ENCODE data around the gene MEG3. TPM values are rescaled to one million over a fixed set of nuclear protein-coding genes. Genes with fewer than 3 reads are reported as not detected.

Gene MEG3
- total and polyA plus RNA-seq, 7 donors: 3.5 to 168 (median 28.0) TPM

GRCh38 chr14:100788517-100788916, 37.4 kb upstream of the MEG3 start:
- WGBS, 2 donors: 42 to 51% methylated on average over 7 of the region's 7 CpGs
- no peaks in the 10 kb centered on the region for H3K36me3 ChIP-seq
- no peak overlapping the region for H3K27ac ChIP-seq
- peaks cover 0 to 27% (median 5%) of the 10 kb centered on the region in 3 donors for H3K27me3 ChIP-seq
- H3K9me3 ChIP-seq: no peaks in the 10 kb centered on the region
- H3K4me3 ChIP-seq: no peak overlapping the region
- intact Hi-C loops (cut with DNase I): no loop called here
- DNase-seq: no peak
- no peak for TF ChIP-seq EP300 (IDR thresholded peaks at IDR 0.05)
- no peak for TF ChIP-seq POLR2AphosphoS5 (IDR thresholded peaks at IDR 0.05)
- TF ChIP-seq POLR2A (IDR thresholded peaks at IDR 0.05): no peak
- TF ChIP-seq, protein P1, sequence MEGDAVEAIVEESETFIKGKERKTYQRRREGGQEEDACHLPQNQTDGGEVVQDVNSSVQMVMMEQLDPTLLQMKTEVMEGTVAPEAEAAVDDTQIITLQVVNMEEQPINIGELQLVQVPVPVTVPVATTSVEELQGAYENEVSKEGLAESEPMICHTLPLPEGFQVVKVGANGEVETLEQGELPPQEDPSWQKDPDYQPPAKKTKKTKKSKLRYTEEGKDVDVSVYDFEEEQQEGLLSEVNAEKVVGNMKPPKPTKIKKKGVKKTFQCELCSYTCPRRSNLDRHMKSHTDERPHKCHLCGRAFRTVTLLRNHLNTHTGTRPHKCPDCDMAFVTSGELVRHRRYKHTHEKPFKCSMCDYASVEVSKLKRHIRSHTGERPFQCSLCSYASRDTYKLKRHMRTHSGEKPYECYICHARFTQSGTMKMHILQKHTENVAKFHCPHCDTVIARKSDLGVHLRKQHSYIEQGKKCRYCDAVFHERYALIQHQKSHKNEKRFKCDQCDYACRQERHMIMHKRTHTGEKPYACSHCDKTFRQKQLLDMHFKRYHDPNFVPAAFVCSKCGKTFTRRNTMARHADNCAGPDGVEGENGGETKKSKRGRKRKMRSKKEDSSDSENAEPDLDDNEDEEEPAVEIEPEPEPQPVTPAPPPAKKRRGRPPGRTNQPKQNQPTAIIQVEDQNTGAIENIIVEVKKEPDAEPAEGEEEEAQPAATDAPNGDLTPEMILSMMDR (IDR thresholded peaks at IDR 0.05): no peak
- H3K4me1 ChIP-seq: no peaks in the 10 kb centered on the region

DNA sequence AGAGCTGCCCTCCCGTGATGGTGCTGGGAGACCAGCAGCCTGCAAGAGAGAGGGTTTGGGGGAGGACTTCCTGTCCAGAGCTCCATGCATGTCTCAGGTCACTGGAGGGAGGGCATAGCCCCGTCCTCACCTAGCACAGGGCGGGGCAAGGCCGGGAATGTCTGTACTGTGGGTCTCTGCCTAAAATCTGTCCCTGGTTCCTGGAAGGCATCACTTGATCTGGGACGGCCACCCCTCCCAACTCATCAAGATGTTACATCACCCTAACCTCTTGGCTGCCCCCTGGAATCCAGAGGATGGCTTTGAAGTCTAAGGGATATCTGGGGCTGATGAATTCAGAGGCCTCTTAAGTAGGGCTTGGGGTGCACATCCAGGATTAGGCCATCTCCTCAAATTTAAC, 37.0 kb upstream of the MEG3 start:
- no peaks in the 10 kb centered on the region for H3K4me1 ChIP-seq
- TF ChIP-seq, protein P1 (IDR thresholded peaks at IDR 0.05): no peak
- TF ChIP-seq EP300 (IDR thresholded peaks at IDR 0.05) (no peak), POLR2AphosphoS5 (IDR thresholded peaks at IDR 0.05) (no peak), POLR2A (IDR thresholded peaks at IDR 0.05) (no peak)
- peaks cover 0 to 27% (median 5%) of the 10 kb centered on the region in 3 donors for H3K27me3 ChIP-seq
- 49 to 74% methylated on average over 5 of the region's 5 CpGs for WGBS, 2 donors
- no peak for DNase-seq
- intact Hi-C loops (cut with DNase I): no loop called here
- no peaks in the 10 kb centered on the region for H3K9me3 ChIP-seq
- H3K4me3 ChIP-seq: no peak overlapping the region
- H3K27ac ChIP-seq: no peak overlapping the region
- H3K36me3 ChIP-seq: no peaks in the 10 kb centered on the region

DNA sequence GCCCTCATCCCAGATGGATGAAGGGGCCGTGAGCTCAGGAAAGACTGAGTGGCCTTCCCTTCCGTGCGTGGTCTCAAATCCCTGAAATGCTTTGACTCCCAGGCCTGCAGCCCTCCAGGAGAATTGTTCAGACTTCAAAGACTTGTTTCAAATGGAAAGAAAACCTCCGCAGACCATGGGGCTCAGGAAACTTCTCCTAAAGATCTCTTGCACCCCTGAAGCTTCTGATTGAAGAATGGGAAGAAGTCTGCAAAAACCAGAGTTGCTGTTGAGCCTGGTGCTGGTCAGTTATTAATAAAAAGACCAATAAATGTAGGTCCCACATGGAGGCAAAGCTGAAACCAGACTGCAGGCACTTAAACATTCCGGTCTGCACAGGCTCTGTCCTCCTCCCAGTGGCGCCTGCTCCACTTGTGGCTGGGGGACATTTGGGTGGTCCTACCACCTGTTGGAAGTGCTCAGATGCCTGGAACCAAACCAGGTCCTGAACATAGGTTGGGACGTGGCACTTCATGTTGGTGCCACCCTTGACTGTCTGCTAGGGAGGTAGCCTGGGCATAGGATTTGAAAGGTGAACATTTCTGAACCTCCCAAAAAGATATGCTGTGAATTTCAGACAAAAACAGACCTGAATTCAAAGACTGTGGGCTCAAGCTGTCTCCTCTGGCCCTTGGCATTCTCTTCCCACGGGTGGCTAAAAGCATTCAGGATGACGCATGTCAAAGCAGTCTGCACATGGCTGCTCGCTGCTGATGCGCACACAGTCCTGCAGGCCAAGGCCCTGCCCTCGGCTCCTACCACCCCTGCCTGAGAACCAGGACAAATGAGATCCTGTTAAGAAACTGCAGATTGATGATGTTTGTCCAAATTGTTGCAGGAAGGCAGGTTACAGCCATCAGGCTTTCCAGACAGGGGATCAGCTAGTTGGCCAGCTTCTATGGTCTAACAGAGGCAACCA, 36.2 kb upstream of the MEG3 start:
- 89 to 92% methylated on average over 12 of the region's 12 CpGs for WGBS, 2 donors
- no peak for DNase-seq
- Histone ChIP-seq H3K4me3 (no peak overlapping the region), H3K4me1 (no peaks in the 10 kb centered on the region), H3K27me3 (peaks cover 0 to 27% (median 5%) of the 10 kb centered on the region in 3 donors), H3K9me3 (no peaks in the 10 kb centered on the region), H3K36me3 (no peaks in the 10 kb centered on the region), H3K27ac (no peak overlapping the region)
- intact Hi-C loops (cut with DNase I): no loop called here
- TF ChIP-seq EP300 (IDR thresholded peaks at IDR 0.05): no peak
- TF ChIP-seq, protein P1 (IDR thresholded peaks at IDR 0.05): no peak
- no peak for TF ChIP-seq POLR2AphosphoS5 (IDR thresholded peaks at IDR 0.05)
- no peak for TF ChIP-seq POLR2A (IDR thresholded peaks at IDR 0.05)

- Histone ChIP-seq H3K4me1 (no peaks in the 10 kb centered on the region), H3K27me3 (peaks cover 0 to 27% (median 5%) of the 10 kb centered on the region in 3 donors), H3K27ac (no peak overlapping the region), H3K4me3 (no peak overlapping the region), H3K9me3 (no peaks in the 10 kb centered on the region), H3K36me3 (no peaks in the 10 kb centered on the region)
- intact Hi-C loops (cut with DNase I): no loop called here
- no peak for DNase-seq
- 88 to 90% methylated on average over 14 of the region's 14 CpGs for WGBS, 2 donors
- TF ChIP-seq POLR2AphosphoS5 (IDR thresholded peaks at IDR 0.05): no peak
- TF ChIP-seq, protein P1 (IDR thresholded peaks at IDR 0.05): no peak
- no peak for TF ChIP-seq EP300 (IDR thresholded peaks at IDR 0.05)
- no peak for TF ChIP-seq POLR2A (IDR thresholded peaks at IDR 0.05)
Measured at GRCh38 chr14:100790502-100791347, 35.2 kb upstream of the MEG3 start.
